ENCODE measurements around the gene TCERG1L.

The TCERG1L gene

GRCh38 chr10:131310142-131310541 lies 1.4 kb downstream of the TCERG1L start:
- no peak overlapping the region for H2BK120ac ChIP-seq (ENCODE audit: low read depth, low read length)
- H3K4me2 ChIP-seq (ENCODE audit: insufficient read depth, low read length, poor library complexity, severe bottlenecking) = no peak overlapping the region
- no peak overlapping the region for H3K4ac ChIP-seq (ENCODE audit: low read length)
- H3K4me3 ChIP-seq (ENCODE audit: low read length in 2 of 2) = no peak overlapping the region
- no peaks in the 10 kb centered on the region for H3K79me1 ChIP-seq (ENCODE audit: low read depth, low read length)
- H3K9ac ChIP-seq (ENCODE audit: low read depth, low read length, poor library complexity) = no peak overlapping the region
- H3K27ac ChIP-seq (replicated peaks; ENCODE audit: low read length) = no peak overlapping the region
- no peak overlapping the region for H2BK5ac ChIP-seq (ENCODE audit: low read length)
- H3K36me3 ChIP-seq (replicated peaks in 1 of 2; ENCODE audit: control insufficient read depth in 2 of 2, insufficient read depth in 2 of 2, low read length in 2 of 2) = no peaks in the 10 kb centered on the region
- no peak overlapping the region for H2BK12ac ChIP-seq (ENCODE audit: low read length)
- peaks cover 0 to 6% of the 10 kb centered on the region in 2 donors for H3K4me1 ChIP-seq (ENCODE audit: control insufficient read depth in 2 of 2, insufficient read depth in 1 of 2, low read depth in 1 of 2, low read length in 2 of 2)
- H3K9me3 ChIP-seq (replicated peaks in 1 of 2; ENCODE audit: control insufficient read depth in 2 of 2, insufficient read depth in 1 of 2, low read depth in 1 of 2, low read length in 2 of 2) = no peaks in the 10 kb centered on the region
- no peak overlapping the region for H2AFZ ChIP-seq (ENCODE audit: low read length)
- DNase-seq (ENCODE audit: low spot score) = no peak
- no CpG with 5 or more reads among the region's 4 CpGs for WGBS, 2 donors (ENCODE audit: extremely low coverage in 2 of 2, insufficient read length in 2 of 2, insufficient replicate concordance in 1 of 2)
- no peak overlapping the region for H4K91ac ChIP-seq (ENCODE audit: low read depth, low read length, poor library complexity)
- no peak overlapping the region for H4K8ac ChIP-seq (ENCODE audit: low read depth, low read length)
- H3K27me3 ChIP-seq (ENCODE audit: control insufficient read depth in 3 of 3, insufficient read depth in 3 of 3, low read depth in 1 of 3, low read length in 3 of 3) = peaks cover 2 to 60% (median 10%) of the 10 kb centered on the region in 3 experiments
- no peak overlapping the region for H2AK5ac ChIP-seq (ENCODE audit: low read depth, low read length)
- no peak overlapping the region for H3K23ac ChIP-seq (ENCODE audit: low read depth, low read length, poor library complexity)
- no peak overlapping the region for H2BK15ac ChIP-seq (ENCODE audit: low read length)
- no peak overlapping the region for H3K14ac ChIP-seq (ENCODE audit: low read length)
- H3K18ac ChIP-seq (ENCODE audit: low read length) = no peak overlapping the region

- H3K27ac ChIP-seq (replicated peaks; ENCODE audit: low read length) = no peak overlapping the region
- H3K27me3 ChIP-seq (ENCODE audit: control insufficient read depth in 3 of 3, insufficient read depth in 3 of 3, low read depth in 1 of 3, low read length in 3 of 3) = no peaks in the 10 kb centered on the region
- H3K79me1 ChIP-seq (ENCODE audit: low read depth, low read length) = no peaks in the 10 kb centered on the region
- no peak overlapping the region for H3K23ac ChIP-seq (ENCODE audit: low read depth, low read length, poor library complexity)
- no peaks in the 10 kb centered on the region for H3K4me1 ChIP-seq (ENCODE audit: control insufficient read depth in 2 of 2, insufficient read depth in 1 of 2, low read depth in 1 of 2, low read length in 2 of 2)
- no peak overlapping the region for H2BK12ac ChIP-seq (ENCODE audit: low read length)
- no peak overlapping the region for H3K18ac ChIP-seq (ENCODE audit: low read length)
- no peak overlapping the region for H4K8ac ChIP-seq (ENCODE audit: low read depth, low read length)
- H3K9ac ChIP-seq (ENCODE audit: low read depth, low read length, poor library complexity) = no peak overlapping the region
- DNase-seq (ENCODE audit: low spot score) = no peak
- H3K14ac ChIP-seq (ENCODE audit: low read length) = no peak overlapping the region
- no peak overlapping the region for H2BK5ac ChIP-seq (ENCODE audit: low read length)
- H2BK120ac ChIP-seq (ENCODE audit: low read depth, low read length) = no peak overlapping the region
- H3K4me3 ChIP-seq (ENCODE audit: low read length in 2 of 2) = no peak overlapping the region
- no peaks in the 10 kb centered on the region for H3K36me3 ChIP-seq (replicated peaks in 1 of 2; ENCODE audit: control insufficient read depth in 2 of 2, insufficient read depth in 2 of 2, low read length in 2 of 2)
- peaks cover 0 to 1% of the 10 kb centered on the region in 2 donors for H3K9me3 ChIP-seq (replicated peaks in 1 of 2; ENCODE audit: control insufficient read depth in 2 of 2, insufficient read depth in 1 of 2, low read depth in 1 of 2, low read length in 2 of 2)
- no peak overlapping the region for H4K91ac ChIP-seq (ENCODE audit: low read depth, low read length, poor library complexity)
- H2BK15ac ChIP-seq (ENCODE audit: low read length) = no peak overlapping the region
- H2AK5ac ChIP-seq (ENCODE audit: low read depth, low read length) = no peak overlapping the region
- H2AFZ ChIP-seq (ENCODE audit: low read length) = no peak overlapping the region
- no CpG with 5 or more reads among the region's 3 CpGs for WGBS, 2 donors (ENCODE audit: extremely low coverage in 2 of 2, insufficient read length in 2 of 2, insufficient replicate concordance in 1 of 2)
- no peak overlapping the region for H3K4ac ChIP-seq (ENCODE audit: low read length)
- no peak overlapping the region for H3K4me2 ChIP-seq (ENCODE audit: insufficient read depth, low read length, poor library complexity, severe bottlenecking)
These were observed 11.0 kb downstream of the TCERG1L start for GRCh38 chr10:131300508-131300907.

GRCh38 chr10:131290781-131291180 lies 20.7 kb downstream of the TCERG1L start:
- Histone ChIP-seq H3K18ac (ENCODE audit: low read length) (no peak overlapping the region), H2BK120ac (ENCODE audit: low read depth, low read length) (no peak overlapping the region)
- no peak for DNase-seq (ENCODE audit: low spot score)

GRCh38 chr10:131288648-131289047 lies 22.9 kb downstream of the TCERG1L start:
- Histone ChIP-seq H3K4ac (ENCODE audit: low read length) (no peak overlapping the region), H3K79me1 (ENCODE audit: low read depth, low read length) (no peaks in the 10 kb centered on the region), H3K23ac (ENCODE audit: low read depth, low read length, poor library complexity) (no peak overlapping the region), H2AK5ac (ENCODE audit: low read depth, low read length) (no peak overlapping the region), H3K27me3 (ENCODE audit: control insufficient read depth in 3 of 3, insufficient read depth in 3 of 3, low read depth in 1 of 3, low read length in 3 of 3) (no peaks in the 10 kb centered on the region), H3K4me3 (ENCODE audit: low read length in 2 of 2) (no peak overlapping the region), H4K8ac (ENCODE audit: low read depth, low read length) (no peak overlapping the region), H4K91ac (ENCODE audit: low read depth, low read length, poor library complexity) (no peak overlapping the region), H2AFZ (ENCODE audit: low read length) (no peak overlapping the region), H3K14ac (ENCODE audit: low read length) (no peak overlapping the region), H3K9me3 (replicated peaks in 1 of 2; ENCODE audit: control insufficient read depth in 2 of 2, insufficient read depth in 1 of 2, low read depth in 1 of 2, low read length in 2 of 2) (no peaks in the 10 kb centered on the region), H3K18ac (ENCODE audit: low read length) (no peak overlapping the region), H3K9ac (ENCODE audit: low read depth, low read length, poor library complexity) (no peak overlapping the region), H3K4me1 (ENCODE audit: control insufficient read depth in 2 of 2, insufficient read depth in 1 of 2, low read depth in 1 of 2, low read length in 2 of 2) (no peaks in the 10 kb centered on the region), H2BK12ac (ENCODE audit: low read length) (no peak overlapping the region), H3K27ac (replicated peaks; ENCODE audit: low read length) (no peak overlapping the region), H2BK120ac (ENCODE audit: low read depth, low read length) (no peak overlapping the region), H3K36me3 (replicated peaks in 1 of 2; ENCODE audit: control insufficient read depth in 2 of 2, insufficient read depth in 2 of 2, low read length in 2 of 2) (no peaks in the 10 kb centered on the region), H2BK5ac (ENCODE audit: low read length) (no peak overlapping the region), H2BK15ac (ENCODE audit: low read length) (no peak overlapping the region), H3K4me2 (ENCODE audit: insufficient read depth, low read length, poor library complexity, severe bottlenecking) (no peak overlapping the region)
- no peak for DNase-seq (ENCODE audit: low spot score)
- no CpG with 5 or more reads among the region's 12 CpGs for WGBS, 2 donors (ENCODE audit: extremely low coverage in 2 of 2, insufficient read length in 2 of 2, insufficient replicate concordance in 1 of 2)

More at GRCh38 chr10:131290781-131291180, 20.7 kb downstream of the TCERG1L start:
- H3K79me1 ChIP-seq (ENCODE audit: low read depth, low read length) = no peaks in the 10 kb centered on the region
- no peak overlapping the region for H4K91ac ChIP-seq (ENCODE audit: low read depth, low read length, poor library complexity)
- H3K4me3 ChIP-seq (ENCODE audit: low read length in 2 of 2) = no peak overlapping the region
- H2BK15ac ChIP-seq (ENCODE audit: low read length) = no peak overlapping the region
- no peak overlapping the region for H3K23ac ChIP-seq (ENCODE audit: low read depth, low read length, poor library complexity)
- no peak overlapping the region for H2BK12ac ChIP-seq (ENCODE audit: low read length)
- no CpG with 5 or more reads among the region's 7 CpGs for WGBS, 2 donors (ENCODE audit: extremely low coverage in 2 of 2, insufficient read length in 2 of 2, insufficient replicate concordance in 1 of 2)
- H3K14ac ChIP-seq (ENCODE audit: low read length) = no peak overlapping the region
- no peak overlapping the region for H3K4me2 ChIP-seq (ENCODE audit: insufficient read depth, low read length, poor library complexity, severe bottlenecking)
- H4K8ac ChIP-seq (ENCODE audit: low read depth, low read length) = no peak overlapping the region
- H2BK5ac ChIP-seq (ENCODE audit: low read length) = no peak overlapping the region
- no peak overlapping the region for H2AK5ac ChIP-seq (ENCODE audit: low read depth, low read length)
- H3K4me1 ChIP-seq (ENCODE audit: control insufficient read depth in 2 of 2, insufficient read depth in 1 of 2, low read depth in 1 of 2, low read length in 2 of 2) = no peaks in the 10 kb centered on the region
- no peak overlapping the region for H3K27ac ChIP-seq (replicated peaks; ENCODE audit: low read length)
- H3K9me3 ChIP-seq (replicated peaks in 1 of 2; ENCODE audit: control insufficient read depth in 2 of 2, insufficient read depth in 1 of 2, low read depth in 1 of 2, low read length in 2 of 2) = peaks cover 0 to 2% of the 10 kb centered on the region in 2 donors
- H3K4ac ChIP-seq (ENCODE audit: low read length) = no peak overlapping the region
- H2AFZ ChIP-seq (ENCODE audit: low read length) = no peak overlapping the region
- H3K36me3 ChIP-seq (replicated peaks in 1 of 2; ENCODE audit: control insufficient read depth in 2 of 2, insufficient read depth in 2 of 2, low read length in 2 of 2) = no peaks in the 10 kb centered on the region
- H3K27me3 ChIP-seq (ENCODE audit: control insufficient read depth in 3 of 3, insufficient read depth in 3 of 3, low read depth in 1 of 3, low read length in 3 of 3) = no peaks in the 10 kb centered on the region
- H3K9ac ChIP-seq (ENCODE audit: low read depth, low read length, poor library complexity) = no peak overlapping the region

Measured in neuronal stem cell (in vitro differentiated cells).